Activated CD4-positive, CD25-positive, alpha-beta regulatory T cell (primary cell): Measurements from ENCODE around the gene ZNF260.

Source experiments
- DNase-seq, 4 experiments: peaks; one replicate each; lab custom pipeline; 2025; lab: John Stamatoyannopoulos, UW

ZNF260 gene

DNA sequence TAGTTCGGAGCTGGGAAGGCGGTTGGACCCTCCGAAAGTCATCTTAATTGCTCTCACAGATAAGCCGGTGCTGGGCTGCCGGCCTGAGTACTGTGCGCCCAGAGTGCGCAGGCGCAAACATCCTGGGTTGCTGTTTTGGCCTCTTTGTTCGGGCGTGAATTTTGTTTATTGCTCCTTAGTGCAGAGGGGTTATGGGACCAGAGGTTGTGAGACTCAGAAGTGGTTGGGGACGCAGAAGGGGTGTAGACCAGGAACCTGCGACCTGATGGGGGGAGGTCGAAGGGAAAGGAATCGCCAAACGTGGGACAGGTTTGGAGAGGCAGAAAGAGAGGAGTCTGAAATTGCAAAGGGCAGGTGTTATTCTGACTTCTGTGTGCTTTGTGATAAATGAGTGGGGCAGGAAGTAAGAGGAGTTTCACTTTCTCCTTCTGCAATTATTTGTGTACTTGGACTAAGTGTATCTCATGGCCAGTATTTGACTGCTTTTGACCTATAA is 38.1 kb downstream of the ZNF260 start:
- DNase-seq, result peak in 3 of 4 experiments; percentile 43 to 63 (median 44)

DNA sequence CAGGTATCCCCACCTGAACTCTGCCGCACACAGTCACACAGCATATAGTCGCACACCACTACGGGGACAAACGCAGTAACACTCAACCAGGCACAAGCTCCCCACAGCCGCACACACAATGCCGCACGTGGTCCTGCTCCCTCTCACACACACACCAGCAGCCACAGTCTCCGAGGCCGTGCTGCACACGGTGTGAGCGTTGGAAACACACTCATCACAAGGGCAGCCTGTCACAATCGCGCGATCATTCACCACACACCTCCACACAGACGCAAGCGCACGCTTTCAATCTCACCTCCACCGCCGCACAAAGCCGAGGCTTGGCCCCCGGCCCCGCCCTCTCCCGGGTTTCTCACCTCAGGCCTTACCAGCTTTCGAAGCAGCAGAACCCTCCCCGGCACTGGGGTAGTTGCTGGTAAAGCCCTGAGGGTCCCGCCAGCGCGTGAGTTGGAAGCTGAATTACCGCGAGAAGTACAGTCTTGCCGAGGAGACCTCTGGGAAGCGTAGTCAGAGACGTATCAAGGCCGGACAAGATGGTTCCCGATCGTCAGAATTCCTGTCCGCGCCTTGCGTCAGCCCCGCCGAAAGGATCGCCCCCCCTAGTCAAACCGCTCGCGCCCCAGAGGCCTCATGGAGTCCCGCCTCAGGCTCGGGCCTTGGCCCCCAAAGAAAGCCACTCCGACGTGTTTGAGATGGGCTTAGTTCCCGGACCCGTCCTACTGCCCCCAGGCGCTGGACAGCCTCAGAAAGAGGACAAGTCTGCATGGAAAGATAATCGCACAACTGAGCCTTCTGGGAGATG is 38.8 kb downstream of the ZNF260 start, which contains the start of gene ZNF566:
ZNF566 (minus strand) TSS at position 444 of the 802 bp plus-strand sequence. CDS start 13,004 bp downstream, outside the sequence.
- DNase-seq, result peak; percentile 82 to 85 (median 83)

GRCh38 chr19:36488846-36489117 is 39.3 kb downstream of the ZNF260 start:
- DNase-seq, result peak in 2 of 4 experiments; percentile 47 to 50

GRCh38 chr19:36488118-36488845 is 39.8 kb downstream of the ZNF260 start:
- no peak for DNase-seq

DNA sequence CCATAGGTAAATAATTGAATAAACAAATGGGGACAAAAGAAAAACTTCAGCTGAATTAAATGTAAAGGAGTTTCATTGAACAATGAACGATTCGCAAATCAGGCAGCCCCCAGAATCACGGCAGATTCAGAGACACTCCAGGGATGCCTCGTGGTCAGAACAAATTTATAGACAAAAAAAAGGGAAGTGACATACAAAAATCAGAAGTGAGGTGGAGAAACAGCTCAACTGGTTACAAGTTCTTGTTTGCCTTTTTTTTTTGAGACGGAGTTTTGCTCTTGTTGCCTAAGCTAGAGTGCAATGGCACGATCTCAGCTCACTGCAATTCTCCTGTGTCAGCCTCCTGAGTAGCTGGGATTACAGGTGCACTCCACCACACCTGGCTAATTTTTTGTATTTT is 44.4 kb downstream of the ZNF260 start:
- no peak for DNase-seq

- no peak for DNase-seq
Measured at GRCh38 chr19:36482876-36483275, 45.2 kb downstream of the ZNF260 start.
